ENCODE data around the gene C3orf52. TPM values are rescaled to one million over a fixed set of nuclear protein-coding genes. Genes with fewer than 3 reads are reported as not detected.

The C3orf52 gene
- polyA plus RNA-seq, 1 donor from 2014 or later, result 0.50 TPM

GRCh38 chr3:112074616-112075497 is 11.3 kb upstream of the C3orf52 start:
- Mint-ChIP-seq H3K36me3 (no peaks in the 10 kb centered on the region), H3K4me3 (no peak overlapping the region), H3K9me3 (no peaks in the 10 kb centered on the region), H3K4me1 (peaks cover 0 to 6% (median 0%) of the 10 kb centered on the region in 3 donors), H3K27ac (no peak overlapping the region), H3K27me3 (peaks cover 16% of the 10 kb centered on the region)

- H3K36me3 Mint-ChIP-seq, result no peaks in the 10 kb centered on the region
- peaks cover 0 to 6% (median 0%) of the 10 kb centered on the region in 3 donors for H3K4me1 Mint-ChIP-seq
- no peaks in the 10 kb centered on the region for H3K9me3 Mint-ChIP-seq
- H3K4me3 Mint-ChIP-seq, result no peak overlapping the region
- peaks cover 15% of the 10 kb centered on the region for H3K27me3 Mint-ChIP-seq
- no peak overlapping the region for H3K27ac Mint-ChIP-seq
Measured at GRCh38 chr3:112078125-112079083, 7.8 kb upstream of the C3orf52 start.

- Mint-ChIP-seq H3K27me3 (peaks cover 19% of the 10 kb centered on the region), H3K9me3 (no peaks in the 10 kb centered on the region), H3K27ac (no peak overlapping the region), H3K4me3 (no peak overlapping the region), H3K36me3 (no peaks in the 10 kb centered on the region), H3K4me1 (peaks cover 4 to 8% (median 5%) of the 10 kb centered on the region in 3 donors)
Measured at GRCh38 chr3:112083239-112083638, 3.0 kb upstream of the C3orf52 start.

DNA sequence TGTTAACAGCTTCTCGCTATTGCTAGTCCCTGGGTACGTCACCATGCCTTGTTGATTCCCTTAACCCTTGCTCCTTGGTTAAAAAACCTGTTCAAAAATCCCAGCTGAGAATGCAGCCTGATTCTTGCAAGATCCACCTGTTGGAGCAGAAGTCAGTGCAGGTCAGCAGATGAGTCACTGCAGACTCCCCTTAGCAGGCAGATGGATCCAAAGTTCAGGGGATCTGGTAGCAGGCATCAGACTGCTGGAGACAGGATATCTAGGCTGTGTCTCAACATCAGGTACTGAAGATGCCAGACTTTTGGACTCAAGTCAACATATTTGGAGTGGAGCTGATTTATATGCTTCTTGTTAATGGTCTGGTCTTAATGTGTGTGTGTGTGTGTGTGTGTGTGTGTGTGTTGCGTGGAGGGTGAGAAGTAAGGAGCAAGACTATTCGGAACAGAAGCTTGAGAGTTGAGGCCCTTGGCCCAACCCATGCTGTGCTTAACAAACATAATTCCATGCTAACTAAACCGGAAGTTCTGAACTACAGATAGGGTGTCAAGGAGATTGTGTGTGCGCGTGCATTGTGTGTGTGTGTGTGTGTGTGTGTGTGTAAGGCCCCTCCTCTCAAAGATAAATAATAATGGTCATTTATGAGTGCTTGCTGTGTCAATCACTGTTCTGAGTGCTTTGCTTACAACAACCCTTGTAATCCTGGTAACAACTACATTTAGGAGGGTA is 1.0 kb upstream of the C3orf52 start:
- Mint-ChIP-seq H3K27me3 (peaks cover 25% of the 10 kb centered on the region), H3K27ac (no peak overlapping the region), H3K9me3 (no peaks in the 10 kb centered on the region), H3K4me1 (peaks cover 4 to 7% (median 5%) of the 10 kb centered on the region in 3 donors), H3K36me3 (peaks cover 2% of the 10 kb centered on the region), H3K4me3 (peak overlapping the region in 3 of 4 donors; percentile 42 to 91 (median 80))

DNA sequence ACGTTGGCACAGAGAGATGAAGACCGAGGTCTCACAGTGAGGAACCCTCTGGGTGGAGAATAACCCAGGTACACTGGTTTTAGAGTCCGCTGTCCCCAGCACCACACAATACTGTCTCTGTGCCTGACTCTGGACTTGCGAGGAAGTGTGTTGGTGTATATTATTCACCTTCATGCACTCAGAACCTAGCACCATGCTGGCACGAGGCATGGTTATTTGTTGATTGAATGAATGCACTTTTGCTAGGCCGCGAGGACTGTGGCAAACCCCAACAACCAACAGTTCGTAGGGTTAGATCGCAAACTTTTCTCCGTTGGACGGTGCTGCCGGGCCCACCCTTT is 484 bp upstream of the C3orf52 start:
- peak overlapping the region; percentile 42 to 91 (median 86) for H3K4me3 Mint-ChIP-seq
- H3K4me1 Mint-ChIP-seq, result peaks cover 5 to 7% (median 7%) of the 10 kb centered on the region in 3 donors
- H3K9me3 Mint-ChIP-seq, result no peaks in the 10 kb centered on the region
- H3K27me3 Mint-ChIP-seq, result peaks cover 25% of the 10 kb centered on the region
- H3K36me3 Mint-ChIP-seq, result peaks cover 2% of the 10 kb centered on the region
- H3K27ac Mint-ChIP-seq, result no peak overlapping the region

- Mint-ChIP-seq H3K27ac (peak overlapping the region in 2 of 3 donors; percentile 57 to 82), H3K27me3 (peaks cover 24% of the 10 kb centered on the region)
Measured at GRCh38 chr3:112086875-112087524, 811 bp downstream of the C3orf52 start.

GRCh38 chr3:112087746-112088145 is 1.6 kb downstream of the C3orf52 start:
- Mint-ChIP-seq H3K4me1 (peaks cover 11 to 20% (median 16%) of the 10 kb centered on the region in 3 donors), H3K36me3 (peaks cover 2% of the 10 kb centered on the region), H3K27ac (no peak overlapping the region), H3K27me3 (peaks cover 24% of the 10 kb centered on the region), H3K9me3 (no peaks in the 10 kb centered on the region), H3K4me3 (peak overlapping the region in 3 of 4 donors; percentile 25 to 91 (median 72))

More at GRCh38 chr3:112086875-112087524, 811 bp downstream of the C3orf52 start:
- Mint-ChIP-seq H3K9me3 (no peaks in the 10 kb centered on the region), H3K36me3 (peaks cover 2% of the 10 kb centered on the region), H3K4me1 (peaks cover 5 to 13% (median 10%) of the 10 kb centered on the region in 3 donors), H3K4me3 (peak overlapping the region; percentile 72 to 91 (median 86))

GRCh38 chr3:112088944-112089343 is 2.8 kb downstream of the C3orf52 start:
- H3K9me3 Mint-ChIP-seq, result no peaks in the 10 kb centered on the region
- H3K4me1 Mint-ChIP-seq, result peaks cover 17 to 28% (median 21%) of the 10 kb centered on the region in 3 donors
- peaks cover 23% of the 10 kb centered on the region for H3K27me3 Mint-ChIP-seq
- peaks cover 2% of the 10 kb centered on the region for H3K36me3 Mint-ChIP-seq
- no peak overlapping the region for H3K27ac Mint-ChIP-seq
- H3K4me3 Mint-ChIP-seq, result no peak overlapping the region

GRCh38 chr3:112089956-112090886 is 4.0 kb downstream of the C3orf52 start:
- peaks cover 21% of the 10 kb centered on the region for H3K27me3 Mint-ChIP-seq
- H3K36me3 Mint-ChIP-seq, result peaks cover 2% of the 10 kb centered on the region
- no peak overlapping the region for H3K27ac Mint-ChIP-seq
- peaks cover 15 to 28% (median 21%) of the 10 kb centered on the region in 3 donors for H3K4me1 Mint-ChIP-seq
- H3K4me3 Mint-ChIP-seq, result no peak overlapping the region
- H3K9me3 Mint-ChIP-seq, result no peaks in the 10 kb centered on the region

DNA sequence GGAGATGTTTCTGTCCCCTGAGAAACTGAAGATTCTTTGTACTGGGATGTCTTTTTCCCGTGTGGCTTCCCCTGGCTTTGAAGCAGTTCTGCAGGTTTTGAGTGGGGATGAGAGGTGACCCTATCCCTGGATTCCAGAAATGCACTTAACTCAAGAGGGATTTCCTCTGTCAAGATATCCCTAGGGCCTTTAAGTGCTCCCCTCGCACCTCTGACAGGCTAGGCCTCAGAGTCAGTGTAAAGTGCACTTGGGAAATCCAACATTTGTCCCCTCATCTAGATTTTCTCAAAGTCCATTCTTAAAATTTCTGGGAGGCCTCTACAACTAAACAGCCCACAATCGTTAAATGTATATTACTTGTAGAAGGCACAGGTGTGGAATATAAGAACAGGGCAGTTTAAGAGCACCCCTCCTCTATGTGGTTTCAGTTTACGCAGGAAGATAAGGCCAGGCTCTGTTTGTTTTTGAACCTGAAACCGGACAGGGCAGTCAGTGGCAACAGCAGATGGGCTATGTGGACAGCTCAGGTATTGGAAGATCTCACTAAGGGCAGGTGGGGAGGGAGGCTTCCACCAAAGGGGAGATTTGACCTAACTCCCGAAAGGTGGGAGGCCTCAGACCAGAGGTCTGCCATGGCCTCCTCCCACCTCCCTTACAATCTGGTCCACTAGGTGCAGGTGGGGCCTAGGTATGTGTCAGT is 4.8 kb downstream of the C3orf52 start:
- H3K27me3 Mint-ChIP-seq, result peaks cover 20% of the 10 kb centered on the region
- no peaks in the 10 kb centered on the region for H3K9me3 Mint-ChIP-seq
- H3K27ac Mint-ChIP-seq, result peak overlapping the region in 1 of 3 donors; percentile 3
- H3K4me3 Mint-ChIP-seq, result no peak overlapping the region
- peaks cover 14 to 28% (median 18%) of the 10 kb centered on the region in 3 donors for H3K4me1 Mint-ChIP-seq
- H3K36me3 Mint-ChIP-seq, result peaks cover 2% of the 10 kb centered on the region

DNA sequence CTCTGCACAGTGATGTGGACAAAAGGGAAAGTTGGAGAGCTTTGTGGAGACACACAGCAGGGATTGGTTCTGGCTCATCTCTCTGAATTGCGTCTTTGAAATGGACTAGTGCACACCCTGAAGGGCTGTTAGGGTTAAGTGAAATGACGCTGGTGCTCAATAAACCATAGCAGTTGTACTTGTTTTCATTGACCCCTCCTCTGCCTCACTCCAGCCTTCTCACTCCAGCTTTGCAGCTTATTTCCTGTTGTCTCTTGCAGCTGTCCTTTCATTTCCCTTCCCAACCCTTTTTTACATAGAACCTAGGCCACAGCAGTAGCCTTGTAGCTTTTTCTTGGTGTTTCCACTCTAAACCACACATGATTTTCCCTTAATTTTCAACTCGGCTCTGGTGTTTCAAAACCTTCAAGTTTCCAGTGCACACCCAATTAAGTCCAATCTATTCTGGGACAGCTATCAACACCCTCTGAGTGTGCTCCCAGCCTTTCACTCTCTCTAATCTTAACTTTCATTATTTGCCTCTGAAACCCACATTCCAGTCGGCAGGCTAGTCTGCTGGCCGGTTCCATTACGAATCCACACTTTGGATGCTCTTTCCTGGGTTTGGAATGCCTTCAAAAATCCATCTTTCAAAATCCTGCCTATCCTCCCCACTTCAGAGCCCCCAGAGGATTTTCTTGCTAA is 6.4 kb downstream of the C3orf52 start:
- Mint-ChIP-seq H3K36me3 (peaks cover 2% of the 10 kb centered on the region), H3K27ac (no peak overlapping the region), H3K9me3 (no peaks in the 10 kb centered on the region), H3K4me1 (peaks cover 12 to 24% (median 15%) of the 10 kb centered on the region in 3 donors), H3K27me3 (peaks cover 12% of the 10 kb centered on the region), H3K4me3 (peak overlapping the region in 2 of 4 donors; percentile 50 to 56)

DNA sequence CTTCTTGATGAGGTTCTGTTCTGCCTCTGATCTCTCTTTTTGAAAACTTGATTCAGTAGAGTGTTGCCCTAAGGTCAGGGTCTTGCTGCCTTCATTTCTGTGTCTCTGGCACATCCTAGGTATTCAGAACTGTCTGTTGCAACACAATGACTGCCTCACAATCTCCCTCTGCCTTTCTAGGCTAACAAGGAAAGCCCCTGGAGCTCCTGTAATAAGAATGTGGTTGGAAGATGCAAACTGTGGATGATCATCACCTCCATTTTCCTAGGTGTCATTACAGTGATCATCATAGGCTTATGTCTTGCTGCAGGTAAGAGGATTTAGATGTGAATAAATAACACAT is 7.0 kb downstream of the C3orf52 start:
- Mint-ChIP-seq H3K9me3 (no peaks in the 10 kb centered on the region), H3K36me3 (peaks cover 2% of the 10 kb centered on the region), H3K27ac (no peak overlapping the region), H3K4me3 (peak overlapping the region in 1 of 4 donors; percentile 41), H3K27me3 (peaks cover 12% of the 10 kb centered on the region), H3K4me1 (peaks cover 12 to 24% (median 15%) of the 10 kb centered on the region in 3 donors)

Measured in IgD-negative memory B cell (primary cell).